HCT116 (cell line): ENCODE measurements around the gene RAPSN. TPM values are rescaled to one million over a fixed set of nuclear protein-coding genes. Genes with fewer than 3 reads are reported as not detected.

Source experiments
- ATAC-seq: fragments of 200-7000 bp; cut with Tn5 transposase; 2 replicates; pipeline ENCODE4 v1.9.1; 2020; ENCODE audit warnings: mild to moderate bottlenecking, moderate library complexity
- BruUV-seq: library from RNA; stranded (reverse); fragments of 400-500 nt; replicated peaks from 2 replicates; lab custom pipeline; 2021; lab: Mats Ljungman, UMichigan
- CTCF ChIA-PET: fragments of 300-600 bp; sonication (Branson Sonifier 250); formaldehyde crosslinking; loops from one replicate; lab custom pipeline; 2021; ENCODE audit warnings: antibody characterized with exemption; lab: Charles Lee
- POLR2A ChIA-PET: fragments of 300-600, 350-600 bp; sonication (Branson Sonifier 250); formaldehyde crosslinking; loops from one replicate; lab custom pipeline; 2021; ENCODE audit warnings: antibody characterized with exemption; lab: Charles Lee
- RAD21 ChIA-PET, 2 experiments: fragments of 300-600 bp; sonication (Branson Sonifier 250); formaldehyde crosslinking; loops; one replicate each; lab custom pipeline; 2023; ENCODE audit warnings: low total read pairs in 2 of 2; ENCODE audit not compliant: uncharacterized antibody in 2 of 2, unreplicated experiment in 2 of 2, low non-redundant PET in 1 of 2; lab: Charles Lee
- DNase-seq: peaks from one replicate; pipeline ENCODE4 v3.0.0-alpha.2; 2010; ENCODE audit warnings: low read depth, low spot score
- H2AFZ ChIP-seq: fragments of 200-600 bp; shearing (Covaris generic), sonication (generic); 2 replicates; pipeline ENCODE4 v1.6.1; 2017; ENCODE audit warnings: low read depth, mixed run types, mixed read lengths, antibody characterized with exemption, low read length; ENCODE audit not compliant: poor library complexity, severe bottlenecking
- H3K27ac ChIP-seq: 2 replicates; pipeline ENCODE4 v1.5.1; 2012; ENCODE audit warnings: low read depth, low read length
- H3K27me3 ChIP-seq: fragments of 200-600 bp; sonication (generic); 2 replicates; pipeline ENCODE4 v1.6.1; 2016; ENCODE audit warnings: mixed run types, low read length, mixed read lengths; ENCODE audit not compliant: insufficient read depth
- H3K36me3 ChIP-seq, 2 experiments: fragments of 200-500 bp in 1 of 2; fragments of 200-600 bp in 1 of 2; sonication (Bioruptor generic) in 1 of 2; sonication (generic) in 1 of 2; 2 replicates each; pipeline versions ENCODE4 v1.5.1 to v1.6.1; 2014 to 2016; ENCODE audit warnings: low read length in 2 of 2, inconsistent platforms in 1 of 2, mixed read lengths in 1 of 2, mixed run types in 1 of 2; ENCODE audit not compliant: insufficient read depth in 2 of 2, control insufficient read depth in 1 of 2
- H3K4me1 ChIP-seq, 2 experiments: fragments of 200-600 bp in 1 of 2; sonication (generic) in 1 of 2; 2 replicates each; pipeline versions ENCODE4 v1.5.1 to v1.6.1; 2012 to 2017; ENCODE audit warnings: low read length in 2 of 2, inconsistent platforms in 1 of 2, mild to moderate bottlenecking in 1 of 2, mixed read lengths in 1 of 2, mixed run types in 1 of 2, moderate library complexity in 1 of 2; ENCODE audit not compliant: insufficient read depth in 2 of 2, control insufficient read depth in 1 of 2
- H3K4me2 ChIP-seq: fragments of 200-600 bp; sonication (generic); 2 replicates; pipeline ENCODE4 v1.6.1; 2017; ENCODE audit warnings: mixed run types, low read length, mixed read lengths
- H3K4me3 ChIP-seq, 2 experiments: fragments of 200-600 bp in 1 of 2; sonication (generic) in 1 of 2; replicated peaks in 1 of 2; 2 replicates each; pipeline ENCODE4 v1.5.1; 2011 to 2016; ENCODE audit warnings: low read length in 2 of 2, control low read depth in 1 of 2, low read depth in 1 of 2, mild to moderate bottlenecking in 1 of 2, mixed read lengths in 1 of 2, mixed run types in 1 of 2
- H3K79me2 ChIP-seq: fragments of 200-600 bp; sonication (generic); 2 replicates; pipeline ENCODE4 v1.6.1; 2017; ENCODE audit warnings: mild to moderate bottlenecking, mixed run types, low read length, moderate library complexity, mixed read lengths; ENCODE audit not compliant: insufficient read depth
- H3K9ac ChIP-seq: fragments of 200-600 bp; sonication (generic); 2 replicates; pipeline ENCODE4 v1.6.1; 2016; ENCODE audit warnings: low read length, mixed read lengths
- H3K9me2 ChIP-seq: fragments of 200-600 bp; sonication (generic), shearing (Covaris generic); 2 replicates; pipeline ENCODE4 v1.6.1; 2017; ENCODE audit warnings: mixed run types, mild to moderate bottlenecking, moderate library complexity; ENCODE audit not compliant: insufficient read depth
- H3K9me3 ChIP-seq, 2 experiments: fragments of 200-500 bp in 1 of 2; fragments of 200-600 bp in 1 of 2; sonication (Bioruptor generic) in 1 of 2; sonication (generic) in 1 of 2; 2 replicates each; pipeline ENCODE4 v1.6.1; 2014 to 2017; ENCODE audit warnings: low read length in 2 of 2, mixed read lengths in 2 of 2, inconsistent platforms in 1 of 2, low read depth in 1 of 2, mild to moderate bottlenecking in 1 of 2, mixed run types in 1 of 2, moderate library complexity in 1 of 2; ENCODE audit not compliant: control insufficient read depth in 1 of 2, insufficient read depth in 1 of 2
- H4K20me1 ChIP-seq: fragments of 200-600 bp; sonication (generic), shearing (Covaris generic); 2 replicates; pipeline ENCODE4 v1.6.1; 2017; ENCODE audit warnings: mixed run types, mild to moderate bottlenecking, moderate library complexity; ENCODE audit not compliant: insufficient read depth
- JUND ChIP-seq: IDR thresholded peaks from 2 replicates; pipeline ENCODE4 v1.6.1; 2012
- POLR2AphosphoS5 ChIP-seq: IDR thresholded peaks from 2 replicates; pipeline ENCODE4 v1.6.1; 2011; ENCODE audit warnings: mild to moderate bottlenecking, low read depth, low read length, moderate library complexity
- ZBTB33 ChIP-seq: IDR thresholded peaks from 2 replicates; pipeline ENCODE4 v1.6.1; 2011; ENCODE audit warnings: mild to moderate bottlenecking, low read length, moderate library complexity; ENCODE audit not compliant: insufficient replicate concordance; ENCODE audit errors: extremely low read depth
- intact Hi-C: fragments of 100-400 bp; cut with micrococcal nuclease; formaldehyde crosslinking; loops from 2 replicates; pipeline ENCODE4 v1.10.0; 2022
- total RNA-seq: library from RNA; stranded (reverse); gene quantifications from one replicate; pipeline ENCODE4 v1.2.1, GENCODE V29; 2021; ENCODE audit not compliant: unreplicated experiment

Gene RAPSN
- total RNA-seq, 1 experiment from 2014 or later: 0.57 TPM

- Histone ChIP-seq H3K4me2 (no peak overlapping the region), H3K9me2 (no peaks in the 10 kb centered on the region), H3K9me3 (no peaks in the 10 kb centered on the region), H3K9ac (no peak overlapping the region), H3K36me3 (no peaks in the 10 kb centered on the region), H2AFZ (no peak overlapping the region), H3K79me2 (no peaks in the 10 kb centered on the region), H3K4me1 (no peaks in the 10 kb centered on the region), H3K4me3 (no peak overlapping the region), H4K20me1 (no peaks in the 10 kb centered on the region), H3K27me3 (no peaks in the 10 kb centered on the region), H3K27ac (no peak overlapping the region)
- ChIA-PET RAD21 (no interaction called here), CTCF (interaction anchor here (1.6 kb wide), 1 partner anchor 9 kb away, joined by 5 read pairs; no protein-coding TSS in a partner anchor), POLR2A (no interaction called here)
- ATAC-seq: no peak
- BruUV-seq: no TSS peak
- DNase-seq: no peak
- TF ChIP-seq POLR2AphosphoS5: no peak
- no peak for TF ChIP-seq JUND
- intact Hi-C loops: no loop called here
These were observed 50.9 kb downstream of the RAPSN start for GRCh38 chr11:47398011-47398410.

- intact Hi-C loops: no loop called here
- H3K9ac ChIP-seq: no peak overlapping the region
- no peak overlapping the region for H3K4me2 ChIP-seq
- H3K4me3 ChIP-seq: no peak overlapping the region
- ATAC-seq: no peak
- no peak for TF ChIP-seq ZBTB33
- TF ChIP-seq, all 23 proteins: peak for 0
- RAD21 ChIA-PET: no interaction called here
- Histone ChIP-seq H3K4me1 (no peaks in the 10 kb centered on the region), H2AFZ (no peak overlapping the region), H4K20me1 (no peaks in the 10 kb centered on the region), H3K9me3 (no peaks in the 10 kb centered on the region), H3K36me3 (no peaks in the 10 kb centered on the region), H3K27ac (no peak overlapping the region), H3K9me2 (no peaks in the 10 kb centered on the region), H3K27me3 (no peaks in the 10 kb centered on the region), H3K79me2 (no peaks in the 10 kb centered on the region)
- POLR2A ChIA-PET: no interaction called here
- CTCF ChIA-PET: no interaction called here
- DNase-seq: no peak
- no TSS peak for BruUV-seq
These were observed 53.0 kb downstream of the RAPSN start for GRCh38 chr11:47396049-47396320.
